OCI-M2 (cell line): ENCODE data around the gene FBXO45.
"Not testable (repeated sequence)": the region's sequence is repeated elsewhere in the genome, so short reads cannot be mapped to it uniquely, and the experiment has no call there.

ENCODE experiments used
- DNase-seq: peaks from one replicate; lab custom pipeline; 2025; ENCODE audit not compliant: unreplicated experiment; lab: John Stamatoyannopoulos, UW

The FBXO45 gene

DNA sequence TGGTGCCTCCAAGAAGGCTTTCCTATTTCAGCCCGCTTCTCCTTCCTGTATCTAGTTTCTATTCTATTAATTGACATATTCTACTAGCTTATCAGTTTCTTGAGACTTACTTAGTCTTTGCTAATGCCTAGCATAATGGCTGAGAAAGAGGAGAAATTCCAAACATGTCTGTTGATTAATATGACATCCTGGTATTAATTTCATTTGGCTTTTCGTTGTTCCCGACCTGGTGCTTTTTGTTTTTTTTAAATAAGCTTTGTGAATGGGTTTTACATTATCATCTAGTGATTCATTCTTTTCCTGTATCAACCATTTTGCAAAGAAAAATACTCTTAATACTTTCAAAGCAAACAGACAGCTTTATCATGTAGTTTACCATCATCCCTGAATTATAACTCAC is 13.2 kb upstream of the FBXO45 start:
- DNase-seq = no peak

DNA sequence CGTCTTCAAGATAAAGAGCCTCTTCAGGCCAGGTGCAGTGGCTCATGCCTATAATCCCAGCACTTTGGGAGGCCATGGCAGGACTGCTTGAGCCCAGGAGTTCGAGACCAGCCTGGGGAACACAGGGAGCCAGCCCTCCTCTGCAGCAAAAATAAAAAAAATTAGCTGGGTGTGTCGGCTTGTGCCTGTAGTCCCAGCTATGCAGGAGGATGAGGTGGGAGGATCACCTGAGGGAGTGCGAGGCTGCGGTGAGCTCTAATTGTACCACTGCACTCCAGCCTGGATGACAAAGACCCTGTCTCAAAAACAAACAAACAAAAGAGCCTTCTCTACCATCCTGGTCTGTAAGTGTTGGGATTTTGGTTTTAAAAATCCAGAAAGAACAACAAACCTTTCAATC is 11.2 kb upstream of the FBXO45 start:
- no peak for DNase-seq

DNA sequence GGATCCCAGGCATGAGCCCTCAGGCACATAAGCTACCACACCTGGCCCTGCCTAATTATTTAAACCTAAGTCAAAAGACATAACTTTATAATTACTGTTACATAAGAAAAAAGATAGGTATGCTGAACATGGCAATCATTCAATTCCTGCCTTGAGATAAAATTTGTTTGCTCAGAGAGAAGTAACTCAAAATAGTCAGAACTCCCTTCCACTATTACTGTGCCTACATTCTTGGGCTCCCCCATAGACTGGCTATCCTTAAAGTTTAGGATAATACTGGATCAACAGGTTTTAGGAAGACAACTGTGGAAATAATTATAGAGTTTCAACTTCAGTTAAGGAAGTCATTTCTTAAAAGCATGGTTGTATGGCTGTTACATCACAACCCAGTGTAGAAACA is 10.0 kb upstream of the FBXO45 start:
- DNase-seq = no peak

DNA sequence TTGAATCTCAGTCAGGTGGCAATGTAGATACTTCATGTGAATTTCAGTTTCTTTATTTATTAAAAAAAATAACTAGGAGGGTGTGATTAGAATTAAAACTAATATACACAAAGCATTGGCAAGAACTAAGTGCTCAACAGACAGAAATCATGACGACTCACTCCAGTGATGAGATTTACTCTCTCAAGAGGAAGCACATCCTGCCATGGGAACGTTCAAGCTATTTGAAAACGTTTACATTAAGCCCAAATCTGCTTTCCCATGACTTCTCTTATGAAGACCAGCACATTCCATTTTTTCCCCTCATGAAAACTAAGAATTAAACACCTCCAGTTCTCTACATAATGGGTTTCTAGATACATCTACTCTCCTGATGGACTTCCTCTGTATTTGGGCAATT is 8.6 kb upstream of the FBXO45 start:
- no peak for DNase-seq

DNA sequence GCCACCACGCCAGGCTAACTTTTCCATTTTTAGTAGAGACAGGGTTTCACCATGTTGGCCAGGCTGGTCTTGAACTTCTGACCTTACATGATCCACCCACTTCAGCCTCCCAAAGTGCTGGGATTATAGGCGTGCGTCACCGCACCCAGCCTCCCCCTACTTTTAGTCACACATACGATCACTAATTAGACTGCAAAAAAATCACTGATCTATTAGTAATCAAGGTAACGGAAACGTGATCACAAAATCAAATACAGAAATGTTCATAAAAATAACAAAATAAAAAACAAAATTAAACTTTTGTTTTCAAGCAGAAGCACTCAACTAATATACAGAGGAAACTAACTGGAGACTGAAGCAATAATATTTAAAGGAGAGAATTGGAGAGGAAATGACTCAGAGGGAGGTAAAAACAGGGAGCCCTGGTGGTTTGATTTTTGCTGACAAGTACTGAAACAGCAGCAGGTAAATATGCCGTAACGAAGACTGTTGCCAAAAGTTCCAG is 4.7 kb upstream of the FBXO45 start:
- DNase-seq = no peak

DNA sequence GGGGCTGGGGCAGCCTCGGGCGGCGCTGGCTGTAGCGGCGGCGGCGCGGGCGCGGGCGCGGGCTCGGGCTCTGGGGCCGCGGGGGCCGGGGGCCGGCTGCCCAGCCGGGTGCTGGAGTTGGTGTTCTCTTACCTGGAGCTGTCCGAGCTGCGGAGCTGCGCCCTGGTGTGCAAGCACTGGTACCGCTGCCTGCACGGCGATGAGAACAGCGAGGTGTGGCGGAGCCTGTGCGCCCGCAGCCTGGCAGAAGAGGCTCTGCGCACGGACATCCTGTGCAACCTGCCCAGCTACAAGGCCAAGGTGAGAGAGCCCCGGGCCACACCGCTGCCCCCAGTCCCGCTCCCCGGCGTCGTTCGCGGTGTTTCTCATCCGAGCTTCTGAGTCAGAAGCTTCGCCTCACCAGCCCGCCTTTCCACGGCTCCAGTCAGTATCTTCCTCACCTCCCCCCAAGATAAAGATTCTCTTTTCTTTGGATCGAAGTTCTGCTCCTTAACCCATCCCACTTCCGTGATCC is 600 bp downstream of the FBXO45 start:
- DNase-seq = no peak

DNA sequence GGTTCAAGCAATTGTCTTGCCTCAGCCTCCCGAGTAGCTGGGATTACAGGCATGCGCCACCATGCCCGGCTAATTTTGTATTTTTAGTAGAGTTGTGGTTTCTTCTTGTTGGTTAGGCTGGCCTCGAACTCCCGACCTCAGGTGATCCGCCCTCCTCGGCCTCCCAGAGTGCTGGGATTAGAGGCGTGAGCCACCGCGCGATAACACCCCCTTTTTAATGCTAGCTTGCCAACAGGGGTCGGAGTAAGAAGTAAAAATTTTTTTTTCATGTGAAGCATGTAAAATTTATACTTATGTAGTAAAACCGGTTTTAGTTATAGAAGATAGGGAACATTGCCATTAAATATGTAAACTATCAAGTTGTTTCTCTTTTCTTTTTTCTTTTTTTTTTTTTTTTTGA is 1.9 kb downstream of the FBXO45 start:
- not testable (repeated sequence) for DNase-seq

DNA sequence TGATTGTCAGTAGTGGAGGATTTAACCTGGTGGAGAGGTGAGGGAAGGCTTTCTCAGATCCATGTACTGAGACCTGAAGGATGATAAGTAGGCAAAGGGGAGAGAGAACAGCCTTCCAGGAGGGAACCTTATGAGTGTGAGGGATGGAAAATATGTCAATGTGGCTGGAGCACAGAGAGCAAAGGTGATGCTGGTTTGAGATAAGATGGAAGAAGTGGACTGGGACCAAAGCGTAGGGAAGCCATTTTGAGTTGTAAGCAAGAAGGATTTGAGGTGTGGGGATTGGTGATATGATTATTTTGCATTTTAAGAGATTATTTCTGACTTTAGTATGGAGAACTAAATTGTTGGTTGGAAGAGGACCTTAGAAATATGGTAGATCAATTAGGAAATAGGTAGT is 3.9 kb downstream of the FBXO45 start:
- no peak for DNase-seq

DNA sequence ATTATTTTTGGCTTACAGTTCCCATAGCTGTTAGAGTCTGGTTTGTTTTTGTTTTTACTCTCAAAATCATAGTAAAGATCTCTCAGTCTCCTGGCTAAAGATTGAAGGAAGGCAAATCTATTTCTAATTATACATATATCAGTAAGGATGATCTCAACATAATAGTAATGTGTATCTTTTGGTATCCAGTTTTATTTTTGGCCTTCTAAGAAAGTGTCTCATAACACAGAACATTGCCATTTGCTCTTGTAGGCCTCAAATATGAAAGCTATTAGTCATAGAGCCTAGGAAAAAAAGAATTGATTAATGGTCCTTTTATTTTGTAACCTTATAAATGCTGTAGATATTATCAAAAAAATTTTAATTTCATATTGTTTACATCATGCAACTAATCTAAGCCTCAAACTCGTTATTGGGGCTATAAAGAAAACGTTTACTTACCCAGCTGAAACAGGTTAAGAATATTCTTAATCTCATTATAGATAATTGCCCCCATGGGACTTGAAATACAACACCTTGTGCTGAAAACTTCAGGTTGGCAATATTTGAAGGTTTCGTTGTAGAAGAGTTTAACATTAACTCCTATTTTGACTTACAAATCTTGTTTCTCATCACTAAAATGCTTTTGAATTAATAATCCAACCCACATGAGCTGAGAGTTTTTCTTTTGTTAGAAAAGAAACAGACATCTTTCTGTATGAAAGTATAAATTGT is 16.7 kb downstream of the FBXO45 start:
- DNase-seq = no peak

DNA sequence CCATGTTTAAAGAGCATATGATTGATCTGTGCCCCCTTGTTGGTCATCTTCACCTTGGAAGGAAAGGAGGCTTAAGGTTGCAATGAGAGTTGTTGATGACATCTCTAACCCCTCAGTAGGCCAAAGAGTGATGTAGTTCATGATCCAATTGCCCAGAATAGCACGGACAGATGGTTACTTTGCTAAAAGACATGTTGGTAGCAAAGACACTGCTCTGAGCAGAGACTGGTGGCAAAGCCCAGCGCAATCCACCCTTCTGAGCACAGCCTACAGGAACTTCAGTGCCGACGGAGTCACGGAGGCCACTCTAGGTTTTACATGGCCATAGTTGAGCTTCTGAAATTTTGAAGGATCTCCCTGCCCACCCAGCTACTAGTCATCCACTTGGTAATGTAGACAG is 21.8 kb downstream of the FBXO45 start:
- DNase-seq = no peak

DNA sequence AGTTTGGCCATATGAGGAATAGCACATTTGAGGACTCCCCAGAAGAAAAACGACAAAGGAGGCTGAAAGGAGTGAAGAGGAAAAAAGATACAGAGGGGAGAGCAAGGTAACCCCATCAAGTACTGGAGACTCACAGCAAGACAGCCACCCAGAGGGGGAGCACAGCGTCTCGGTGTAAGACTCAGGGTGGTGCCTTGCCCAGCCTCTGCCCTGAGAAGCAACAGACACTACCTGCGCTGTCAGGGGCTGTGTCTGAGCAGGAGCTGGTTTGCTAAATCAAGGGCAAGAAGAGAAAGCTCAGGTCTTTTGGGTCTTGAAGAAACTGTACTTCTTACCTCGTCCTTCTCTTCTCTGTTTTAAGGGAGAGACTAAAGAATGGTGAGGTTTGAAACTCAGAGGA is 27.9 kb downstream of the FBXO45 start:
- DNase-seq = no peak

DNA sequence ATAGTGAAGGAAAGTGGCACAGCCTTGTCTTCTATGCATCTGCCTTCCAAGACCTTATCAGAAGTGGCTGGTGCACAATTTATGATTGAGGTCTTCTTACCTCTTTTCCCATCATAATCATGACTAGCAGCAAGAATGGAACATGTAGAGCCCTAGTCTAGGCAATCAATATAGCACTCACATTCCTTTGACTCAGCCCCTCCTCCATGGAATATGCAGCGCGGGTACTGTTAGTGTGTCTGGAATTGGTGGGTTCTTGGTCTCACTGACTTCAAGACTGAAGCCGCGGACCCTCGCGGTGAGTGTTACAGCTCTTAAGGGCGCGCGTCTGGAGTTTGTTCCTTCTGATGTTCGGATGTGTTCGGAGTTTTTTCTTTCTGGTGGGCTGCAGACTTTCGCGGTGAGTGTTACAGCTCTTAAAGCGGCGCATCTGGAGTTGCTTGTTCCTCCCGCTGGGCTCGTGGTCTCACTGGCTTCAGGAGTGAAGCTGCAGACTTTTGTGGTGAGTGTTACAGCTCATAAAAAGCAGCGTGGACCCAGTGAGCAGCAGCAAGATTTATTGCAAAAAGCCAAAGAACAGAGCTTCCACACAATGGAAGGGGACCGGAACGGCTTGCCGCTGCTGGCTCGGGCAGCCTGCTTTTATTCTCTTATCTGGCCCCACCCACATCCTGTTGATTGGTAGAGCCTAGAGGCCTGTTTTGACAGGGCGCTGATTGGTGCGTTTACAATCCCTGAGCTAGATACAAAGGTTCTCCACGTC is 29.7 kb downstream of the FBXO45 start:
- DNase-seq = not testable (repeated sequence)

DNA sequence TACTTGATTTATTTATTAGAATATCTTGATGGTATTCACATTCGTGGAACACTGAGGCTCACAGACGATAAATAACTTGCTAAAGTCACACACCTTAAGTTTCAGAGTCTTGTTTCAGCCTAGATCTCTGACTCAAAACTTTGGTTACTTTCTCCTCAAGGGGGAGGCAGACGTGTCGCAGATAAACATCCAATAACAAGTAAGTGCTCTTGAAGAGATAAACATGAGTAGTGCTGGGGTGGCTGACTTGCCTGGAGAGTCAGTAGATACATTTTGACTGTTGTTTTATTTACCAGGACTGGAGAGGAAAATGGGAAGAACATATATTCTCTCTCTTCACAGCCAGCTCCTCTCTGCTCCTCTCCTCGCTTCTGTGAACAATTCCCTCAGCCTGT is 31.3 kb downstream of the FBXO45 start:
- no peak for DNase-seq

DNA sequence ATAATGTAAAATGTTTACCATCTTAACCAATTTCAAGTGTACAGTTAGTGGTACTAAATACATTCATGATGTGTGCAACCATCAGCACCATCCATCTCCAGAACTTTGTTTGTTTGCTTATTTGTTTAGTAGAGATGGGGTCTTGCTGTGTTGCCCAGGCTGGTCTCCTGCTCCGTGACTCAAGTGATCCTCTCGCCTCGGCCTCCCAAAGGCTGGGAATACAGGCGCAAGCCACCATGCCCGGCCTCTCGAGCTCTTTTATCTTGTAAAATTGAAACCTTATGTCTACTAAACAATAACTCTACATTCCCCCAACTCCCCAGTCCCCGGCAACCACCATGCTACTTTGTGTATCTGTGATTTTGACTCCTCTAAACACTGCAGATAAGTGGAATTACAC is 31.9 kb downstream of the FBXO45 start:
- no peak for DNase-seq

DNA sequence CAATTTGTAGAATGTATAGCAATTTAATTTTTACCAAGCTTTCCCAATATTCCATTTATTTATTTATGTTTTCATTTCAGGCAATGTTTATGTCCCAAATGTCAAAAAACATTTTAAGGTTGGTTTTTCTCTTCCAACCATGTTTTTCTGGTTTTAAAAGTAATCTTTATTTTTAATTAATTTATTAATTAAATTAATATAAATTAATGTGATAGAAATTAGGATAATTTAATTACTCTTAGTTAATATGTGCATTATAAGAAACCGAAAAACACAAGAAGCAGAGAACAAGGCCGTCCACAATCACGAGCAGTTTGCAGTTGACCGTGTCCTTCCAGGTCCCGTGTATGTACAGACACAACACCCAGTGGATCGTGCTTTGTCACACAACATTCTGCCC is 34.2 kb downstream of the FBXO45 start:
- DNase-seq = no peak

DNA sequence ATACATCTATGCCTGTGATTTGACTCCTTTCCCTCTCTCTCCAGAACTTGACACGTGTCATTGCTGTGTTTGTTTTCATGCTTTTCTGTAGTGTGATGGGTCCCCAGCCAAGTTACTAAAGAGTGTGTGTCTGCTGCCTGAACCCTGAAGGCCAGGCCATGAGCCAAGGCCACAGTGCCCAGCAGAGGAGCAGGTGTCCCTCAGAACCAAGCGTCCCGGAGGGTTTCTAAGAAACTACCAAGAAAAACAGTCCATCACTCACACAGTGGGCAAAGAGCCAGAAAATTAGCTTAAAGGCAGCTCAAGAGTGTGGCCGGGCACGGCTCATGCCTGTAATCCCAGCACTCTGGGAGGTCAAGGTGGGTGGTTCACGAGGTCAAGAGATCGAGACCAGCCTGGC is 35.2 kb downstream of the FBXO45 start:
- no peak for DNase-seq

DNA sequence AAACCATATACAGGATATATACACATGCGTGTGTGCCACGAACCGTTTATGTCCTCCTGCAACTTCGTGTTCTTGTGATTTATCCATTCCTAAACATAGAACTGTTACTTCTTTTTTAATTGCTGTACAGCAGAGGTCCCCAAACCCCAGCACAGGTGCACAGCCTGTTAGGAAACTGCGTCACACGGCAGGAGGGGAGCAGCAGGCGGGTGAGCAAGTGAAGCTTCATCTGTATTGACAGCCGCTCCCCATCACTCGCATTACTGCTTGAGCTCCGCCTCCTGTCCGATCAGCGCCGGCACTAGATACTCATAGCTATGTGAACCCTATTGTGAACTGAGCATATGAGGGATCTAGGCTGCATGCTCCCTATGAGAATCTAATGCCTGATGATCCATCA is 36.1 kb downstream of the FBXO45 start:
- no peak for DNase-seq

DNA sequence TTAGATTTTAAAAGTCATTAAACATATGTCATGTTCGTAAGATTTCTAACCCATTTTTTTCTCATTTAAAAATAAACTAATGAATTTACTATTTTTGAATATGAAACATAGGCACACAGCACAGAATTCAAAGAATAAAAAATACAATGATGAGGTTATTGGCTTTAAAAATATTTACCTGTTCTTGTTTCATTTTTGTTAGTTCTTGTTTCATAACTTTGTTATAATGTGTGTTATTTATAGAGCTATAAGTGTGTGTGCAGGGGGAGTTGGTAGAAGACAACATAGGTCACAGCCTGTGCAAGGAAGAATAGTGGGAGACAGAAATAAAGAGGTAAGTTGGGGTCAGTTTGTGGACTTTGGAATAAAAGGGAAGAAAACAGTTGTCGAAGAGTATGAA is 40.2 kb downstream of the FBXO45 start:
- no peak for DNase-seq

DNA sequence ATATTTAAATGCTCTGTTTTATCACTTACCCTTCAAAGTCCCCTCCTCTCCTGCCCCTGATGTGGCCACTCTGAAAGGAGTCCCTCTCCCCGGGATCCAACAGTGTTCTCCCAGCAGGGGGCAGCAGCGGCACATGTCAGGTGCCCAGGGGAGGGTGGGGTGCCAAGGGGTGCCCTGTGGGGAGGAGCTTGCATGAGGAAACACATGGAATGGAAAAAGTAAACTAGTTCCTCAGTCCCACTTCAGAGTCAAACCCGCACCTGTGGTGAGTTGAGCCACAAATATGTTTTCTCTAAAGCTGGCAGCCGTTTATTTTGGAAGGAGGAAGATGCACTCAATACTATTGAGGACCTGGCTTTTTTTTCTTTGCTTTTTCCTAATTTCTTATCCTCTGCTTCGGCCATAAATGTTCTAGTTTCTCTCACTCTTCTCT is 40.9 kb downstream of the FBXO45 start:
- DNase-seq = peak; percentile 42

DNA sequence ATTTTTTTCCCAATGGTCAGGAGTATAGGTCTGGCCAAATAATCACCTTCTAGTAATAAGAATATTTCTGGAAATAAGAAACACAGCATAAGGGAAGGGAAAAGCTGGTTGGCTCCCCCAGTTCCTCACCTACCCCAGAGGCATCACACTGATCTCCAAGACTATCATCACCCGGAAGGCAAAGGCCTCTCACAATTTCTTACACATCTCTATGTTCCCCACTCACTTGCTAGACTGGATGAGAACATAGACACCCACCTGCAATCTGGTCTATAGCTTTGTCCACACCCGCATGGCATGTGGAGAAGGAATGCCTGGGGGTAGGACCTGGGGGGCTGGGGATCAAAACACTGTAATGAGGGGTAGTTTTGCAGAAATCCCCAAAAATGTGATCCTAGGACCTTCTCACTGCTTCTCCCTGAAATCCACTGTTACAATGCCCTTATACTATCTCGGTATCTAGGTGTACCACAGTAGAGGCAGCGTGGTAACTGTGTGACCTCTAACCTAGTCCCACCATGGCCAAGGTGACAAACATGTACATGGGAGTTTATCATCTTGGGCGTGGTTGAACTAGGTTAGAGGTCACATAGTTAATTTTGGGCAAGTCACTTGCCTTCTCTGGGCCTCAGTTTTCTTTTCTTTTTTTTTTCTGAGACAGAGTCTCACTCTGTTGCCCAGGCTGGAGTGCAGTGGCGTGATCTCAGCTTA is 41.5 kb downstream of the FBXO45 start:
- DNase-seq = no peak

DNA sequence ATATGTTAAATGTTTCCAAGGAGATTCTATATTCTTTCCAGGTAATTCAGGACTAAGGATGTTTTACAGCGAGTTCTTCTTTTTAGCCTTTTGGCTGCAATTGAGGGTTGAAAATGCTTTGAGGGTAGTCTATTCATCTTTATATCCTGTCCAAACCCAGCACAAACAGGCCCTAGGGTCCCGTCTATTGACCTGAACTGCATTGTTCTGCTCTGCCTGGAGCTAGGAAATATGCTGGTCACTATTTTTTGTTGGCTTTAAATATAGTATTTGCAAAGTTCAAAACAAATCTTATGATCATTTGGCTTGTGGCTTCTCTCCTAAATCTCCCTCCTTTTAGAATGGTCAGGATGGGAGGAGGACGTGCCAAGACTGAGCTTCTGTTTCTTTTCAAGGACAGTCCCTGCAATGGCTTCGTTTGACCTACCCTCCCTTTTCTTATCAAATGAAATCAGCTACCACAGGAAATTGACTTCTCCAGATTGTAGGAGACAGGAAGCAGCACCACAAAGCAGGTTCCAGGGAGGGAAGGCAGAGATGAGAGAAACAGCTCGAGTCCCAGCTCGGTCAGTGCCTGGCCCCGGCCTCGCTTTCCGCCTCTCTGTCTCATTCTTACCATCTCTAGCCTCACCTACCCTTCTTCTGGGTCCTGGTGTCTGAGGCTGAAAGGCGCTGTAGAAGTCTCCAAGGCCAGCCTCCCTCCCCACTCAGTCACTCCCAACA is 43.5 kb downstream of the FBXO45 start:
- DNase-seq = no peak
